NCI-H2081 (cell line): Measurements from ENCODE around the gene CBLB.
"Not testable (repeated sequence)": the region's sequence is repeated elsewhere in the genome, so short reads cannot be mapped to it uniquely, and the experiment has no call there.

ENCODE experiments used
- DNase-seq, 2 experiments: peaks; one replicate each; lab custom pipeline; 2025; lab: John Stamatoyannopoulos, UW

The CBLB gene

GRCh38 chr3:105752791-105753415 is 115.9 kb downstream of the CBLB start:
- DNase-seq = peak; percentile 26 to 51

DNA sequence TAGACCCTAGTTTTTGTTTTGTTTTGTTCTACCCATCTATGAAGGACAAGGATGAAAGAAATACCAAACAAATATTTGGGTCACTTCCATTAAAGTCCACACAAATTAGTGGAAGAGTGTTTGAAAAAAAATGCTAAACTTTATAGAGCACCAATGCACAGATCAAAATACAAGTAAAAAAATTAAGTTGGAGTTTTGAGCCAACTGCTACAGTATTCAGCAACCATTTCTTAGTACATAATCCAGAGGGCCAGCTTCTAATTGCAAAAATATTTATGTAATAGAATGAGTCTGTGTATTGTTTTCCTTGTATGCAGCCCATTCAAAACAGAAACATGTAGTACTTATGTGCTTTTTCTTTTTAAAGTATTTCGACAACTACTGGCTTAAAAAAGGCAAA is 121.1 kb downstream of the CBLB start:
- DNase-seq = no peak

DNA sequence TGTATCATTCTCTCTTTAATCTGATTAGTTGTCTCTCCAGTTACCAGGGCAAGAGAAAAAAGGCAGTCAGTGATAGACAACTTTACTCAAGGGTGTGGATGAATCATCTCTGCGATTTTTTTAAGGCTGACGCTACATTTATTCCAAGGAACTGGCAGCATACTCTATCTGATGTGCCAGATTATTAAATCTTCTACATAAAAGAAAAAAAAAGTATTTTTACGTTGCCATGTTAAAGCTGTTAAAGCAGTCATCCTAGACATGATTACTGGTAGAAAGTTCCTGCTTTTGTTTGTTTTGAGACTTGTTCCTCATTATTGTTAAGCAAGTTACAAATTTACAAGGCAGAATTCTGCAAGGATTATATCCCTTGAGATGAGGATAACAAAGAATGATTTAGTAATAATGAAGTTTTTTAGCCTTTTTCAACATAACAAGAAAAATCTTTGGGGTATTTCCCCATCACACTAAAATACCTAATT is 121.7 kb downstream of the CBLB start:
- DNase-seq = no peak

- no peak for DNase-seq
Observed at GRCh38 chr3:105746231-105746996, 122.4 kb downstream of the CBLB start.

GRCh38 chr3:105745046-105745445 is 123.8 kb downstream of the CBLB start:
- no peak for DNase-seq

GRCh38 chr3:105744202-105744601 is 124.6 kb downstream of the CBLB start:
- no peak for DNase-seq

DNA sequence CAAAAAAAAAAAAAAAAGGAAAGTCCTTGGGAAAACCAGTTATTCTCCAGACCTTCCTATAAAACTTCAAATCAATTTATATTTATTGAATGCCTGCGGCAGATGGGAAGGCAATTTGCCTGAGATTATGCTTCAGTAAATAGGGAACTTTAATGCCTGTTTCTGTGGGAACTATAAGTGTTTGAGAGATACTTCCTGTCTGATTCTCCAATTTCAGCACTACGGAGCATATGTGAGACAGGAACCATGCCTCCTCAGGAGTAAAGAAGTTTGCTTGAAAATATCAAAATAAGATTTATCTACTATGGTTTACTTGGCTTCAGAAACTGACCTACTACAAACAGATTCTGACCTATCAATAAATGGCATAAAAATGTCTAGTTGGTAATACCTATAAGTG is 135.5 kb downstream of the CBLB start:
- no peak for DNase-seq

DNA sequence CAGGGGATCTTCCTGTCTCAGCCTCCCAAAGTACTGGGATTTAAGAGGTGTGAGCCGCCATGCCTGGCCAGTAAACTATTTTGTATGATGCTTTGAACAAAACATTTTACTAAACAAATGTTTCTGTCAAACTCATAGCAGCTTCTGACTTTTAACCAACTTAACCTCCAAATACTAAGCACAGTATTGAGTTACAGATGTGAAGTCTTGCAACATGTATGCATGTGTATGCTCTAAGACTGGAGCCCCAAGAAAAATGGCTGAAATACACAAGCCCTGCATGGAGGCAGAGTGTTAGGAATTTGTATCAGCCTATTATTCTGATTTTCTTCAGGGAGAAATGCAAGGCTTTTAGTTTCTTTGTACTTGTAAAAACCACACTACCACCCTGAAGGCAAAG is 137.1 kb downstream of the CBLB start:
- no peak for DNase-seq

GRCh38 chr3:105730801-105731354 is 137.9 kb downstream of the CBLB start:
- DNase-seq = no peak

GRCh38 chr3:105729667-105730066 is 139.1 kb downstream of the CBLB start:
- no peak for DNase-seq

- DNase-seq = no peak
Observed at GRCh38 chr3:105728771-105729312, 140.0 kb downstream of the CBLB start.

- DNase-seq = not testable (repeated sequence)
Observed at GRCh38 chr3:105727036-105727435, 141.8 kb downstream of the CBLB start.

DNA sequence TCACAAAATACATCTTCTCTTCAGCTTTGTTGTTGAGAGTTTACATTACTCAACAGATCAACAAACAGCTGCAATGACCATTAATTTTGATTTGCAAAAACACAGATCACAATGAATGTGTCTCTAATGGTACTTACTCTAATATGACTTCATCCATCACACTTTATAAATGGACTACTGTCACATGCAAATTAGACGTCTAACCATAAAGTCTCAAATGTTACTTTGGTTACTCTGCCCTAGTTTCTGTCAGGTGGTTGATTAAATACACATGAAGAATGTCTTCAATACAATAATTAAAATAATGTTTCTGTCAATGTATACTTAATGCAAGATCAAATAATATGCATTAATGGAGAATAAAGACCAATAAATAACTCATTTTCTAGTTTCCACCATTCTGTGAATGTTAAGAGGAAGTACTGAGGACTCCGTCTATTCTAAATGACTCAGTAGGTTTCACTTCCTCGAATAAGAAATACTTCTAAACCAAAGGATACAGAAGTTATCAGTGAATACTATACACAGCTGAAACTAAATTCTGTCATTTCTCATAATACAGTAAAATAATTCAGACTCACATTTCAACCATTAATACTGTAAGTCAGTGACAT is 145.8 kb downstream of the CBLB start:
- no peak for DNase-seq

DNA sequence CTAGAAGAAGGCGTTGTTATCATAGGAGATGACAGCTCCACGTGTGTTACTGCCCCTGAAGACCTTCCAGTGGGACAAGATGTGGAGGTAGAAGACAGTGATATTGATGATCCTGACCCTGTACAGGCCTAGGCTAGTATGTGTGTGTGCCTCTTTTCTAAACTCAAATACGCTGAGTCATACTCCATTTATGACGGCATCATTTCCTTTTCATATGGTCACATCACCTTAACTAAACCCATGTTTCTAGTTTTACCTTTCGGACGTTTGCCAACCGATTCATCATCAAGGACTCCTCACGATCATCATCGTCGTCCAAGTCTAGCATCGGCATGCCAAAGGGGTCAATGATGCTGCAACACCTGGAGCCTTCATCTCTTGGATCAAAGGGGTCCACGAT is 149.0 kb downstream of the CBLB start:
- DNase-seq = no peak

- DNase-seq = no peak
Observed at GRCh38 chr3:105715372-105715771, 153.4 kb downstream of the CBLB start.

- DNase-seq = no peak
Observed at GRCh38 chr3:105714453-105714852, 154.4 kb downstream of the CBLB start.

GRCh38 chr3:105708980-105709379 is 159.8 kb downstream of the CBLB start:
- no peak for DNase-seq

GRCh38 chr3:105707009-105707408 is 161.8 kb downstream of the CBLB start:
- DNase-seq = no peak

DNA sequence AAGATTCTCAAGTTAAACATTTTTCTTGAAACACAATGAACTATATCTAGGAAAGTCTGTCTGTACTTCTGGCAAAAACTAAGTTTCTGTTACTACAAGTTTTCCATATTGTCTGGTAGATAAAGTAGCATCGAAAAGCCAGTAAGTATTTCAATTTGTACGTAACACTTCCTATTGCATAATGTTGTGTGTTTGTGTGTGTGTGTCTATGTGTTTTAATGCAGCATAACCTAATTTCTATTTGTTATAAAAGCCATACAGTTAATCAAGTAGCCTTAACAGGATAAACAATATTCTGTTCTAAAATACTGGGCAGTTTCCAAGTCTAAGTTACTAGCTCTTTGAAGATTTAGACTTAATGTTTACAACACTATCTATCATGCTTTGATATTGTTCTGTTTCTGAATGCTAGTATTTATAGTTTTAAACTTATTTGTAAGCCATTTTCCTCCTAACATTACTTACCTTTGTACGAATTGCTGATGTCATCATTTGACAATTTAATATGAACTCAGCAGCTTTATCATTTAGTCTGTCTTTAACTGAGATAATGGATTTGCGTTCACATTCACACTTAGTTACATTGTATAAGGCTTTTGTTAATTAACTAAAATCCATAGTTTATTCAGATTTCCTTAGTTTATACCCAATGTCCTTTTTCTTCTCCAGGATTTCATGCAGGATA is 163.9 kb downstream of the CBLB start:
- DNase-seq = no peak

GRCh38 chr3:105700575-105700974 is 168.2 kb downstream of the CBLB start:
- no peak for DNase-seq

- no peak for DNase-seq
Observed at GRCh38 chr3:105691633-105692032, 177.2 kb downstream of the CBLB start.

- DNase-seq = no peak
Observed at GRCh38 chr3:105691053-105691452, 177.8 kb downstream of the CBLB start.
